Stimulated activated CD8-positive, alpha-beta memory T cell treated with anti-CD3 and anti-CD28 coated beads, Interleukin-12 subunit alpha, Interleukin-12 subunit beta, amount 100 ng/mL, for 24 hours (primary cell): Measurements from ENCODE around the gene COPB2.
"Not testable (repeated sequence)": the region's sequence is repeated elsewhere in the genome, so short reads cannot be mapped to it uniquely, and the experiment has no call there.

Source experiments
- DNase-seq: peaks from one replicate; pipeline ENCODE4 v3.0.0-alpha.2; 2020; ENCODE audit errors: extremely low read depth

The COPB2 gene

GRCh38 chr3:139389552-139390368 is at the start of gene COPB2:
Gene COPB2 (minus strand): TSS chr3:139389647. CDS start chr3:139389550, 97 bp downstream.
- DNase-seq, result peak; percentile 94

- DNase-seq, result no peak
Observed at GRCh38 chr3:139434764-139435307, 45.4 kb upstream of the COPB2 start.

- no peak for DNase-seq
Observed at GRCh38 chr3:139434228-139434627, 44.8 kb upstream of the COPB2 start.

GRCh38 chr3:139433089-139433488 is 43.6 kb upstream of the COPB2 start:
- no peak for DNase-seq

GRCh38 chr3:139430493-139430892 is 41.0 kb upstream of the COPB2 start:
- DNase-seq, result no peak

- DNase-seq, result no peak
Observed at GRCh38 chr3:139427283-139428060, 38.0 kb upstream of the COPB2 start.

GRCh38 chr3:139425745-139426400 is 36.4 kb upstream of the COPB2 start:
- no peak for DNase-seq

- no peak for DNase-seq
Observed at GRCh38 chr3:139423232-139423631, 33.8 kb upstream of the COPB2 start.

GRCh38 chr3:139421460-139421859 is 32.0 kb upstream of the COPB2 start:
- DNase-seq, result no peak

- no peak for DNase-seq
Observed at GRCh38 chr3:139421040-139421439, 31.6 kb upstream of the COPB2 start.

- DNase-seq, result no peak
Observed at GRCh38 chr3:139418144-139418543, 28.7 kb upstream of the COPB2 start.

- no peak for DNase-seq
Observed at GRCh38 chr3:139416275-139416674, 26.8 kb upstream of the COPB2 start.

GRCh38 chr3:139414608-139415224 is 25.3 kb upstream of the COPB2 start:
- DNase-seq, result no peak

- DNase-seq, result not testable (repeated sequence)
Observed at GRCh38 chr3:139412891-139413290, 23.4 kb upstream of the COPB2 start.

GRCh38 chr3:139401155-139401554 is 11.7 kb upstream of the COPB2 start:
- not testable (repeated sequence) for DNase-seq

- no peak for DNase-seq
Observed at GRCh38 chr3:139396707-139397106, 7.3 kb upstream of the COPB2 start.

GRCh38 chr3:139394116-139394515 is 4.7 kb upstream of the COPB2 start:
- no peak for DNase-seq

GRCh38 chr3:139388821-139389551 is 461 bp downstream of the COPB2 start:
- no peak for DNase-seq

GRCh38 chr3:139388077-139388476 is 1.4 kb downstream of the COPB2 start:
- DNase-seq, result no peak

- not testable (repeated sequence) for DNase-seq
Observed at GRCh38 chr3:139382291-139382690, 7.2 kb downstream of the COPB2 start.

- DNase-seq, result no peak
Observed at GRCh38 chr3:139380575-139380974, 8.9 kb downstream of the COPB2 start.
